K562 (cell line): ENCODE results near the gene MEIS2. TPM values are rescaled to one million over a fixed set of nuclear protein-coding genes. Genes with fewer than 3 reads are reported as not detected.

Experiments
- ATAC-seq: fragments of 200-7000 bp; cut with Tn5 transposase; 3 replicates; pipeline ENCODE4 v1.9.1; 2020; ENCODE audit warnings: moderate library complexity
- BruUV-seq: library from RNA; stranded (reverse); fragments of 400-500 nt; replicated peaks from 2 replicates; lab custom pipeline; 2021; lab: Mats Ljungman, UMichigan
- CTCF ChIA-PET: fragments of 300-600 bp; formaldehyde crosslinking; extraction: SDS; loops from one replicate; lab custom pipeline; 2021; ENCODE audit warnings: low intra/inter-chr PET ratio; lab: Yijun Ruan, JAX
- POLR2A ChIA-PET: fragments of 300-600, 350-650 bp; sonication (Branson Sonifier 250); formaldehyde crosslinking; extraction: SDS; loops from one replicate; lab custom pipeline; 2021; ENCODE audit warnings: antibody characterized with exemption, inconsistent platforms; lab: Yijun Ruan, JAX
- DNase-seq, 4 experiments: peaks; one replicate each; pipeline versions ENCODE4 v3.0.0 to v3.0.0-alpha.2; 2011 to 2018; ENCODE audit warnings: low spot score in 3 of 4, mixed read lengths in 3 of 4; ENCODE audit errors: extremely low read depth in 1 of 4
- FAIRE-seq: peaks from 2 replicates; lab custom pipeline; 2011; peaks lifted over from hg19 to GRCh38; lab: Jason Lieb, UNC
- H2AFZ ChIP-seq: 2 replicates; pipeline ENCODE4 v1.6.0; 2011; ENCODE audit warnings: low read depth, low read length, control low read depth, inconsistent platforms
- H3K27ac ChIP-seq: fragments of 200-600 bp; 3 replicates; pipeline ENCODE4 v1.8.0; 2011; ENCODE audit warnings: low read depth, mild to moderate bottlenecking, control low read depth, inconsistent platforms, low read length, moderate library complexity, mixed read lengths; ENCODE audit errors: extremely low read depth
- H3K27me3 ChIP-seq, 2 experiments: fragments of 300-600 bp in 1 of 2; 2 replicates in 1 of 2; 3 replicates in 1 of 2; pipeline versions ENCODE4 v1.6.0 to v1.8.0; 2011; ENCODE audit warnings: inconsistent platforms in 2 of 2, low read length in 2 of 2, mild to moderate bottlenecking in 1 of 2, mixed read lengths in 1 of 2, moderate library complexity in 1 of 2; ENCODE audit not compliant: control insufficient read depth in 2 of 2, insufficient read depth in 2 of 2
- H3K36me3 ChIP-seq: fragments of 300-600 bp; 3 replicates; pipeline ENCODE4 v1.8.0; 2011; ENCODE audit warnings: mild to moderate bottlenecking, low read length, inconsistent platforms; ENCODE audit not compliant: control insufficient read depth, insufficient read depth
- H3K4me1 ChIP-seq, 2 experiments: fragments of 200-600 bp in 1 of 2; replicated peaks in 1 of 2; 2 replicates in 1 of 2; 3 replicates in 1 of 2; pipeline versions ENCODE4 v1.5.1 to v1.8.0; 2011; ENCODE audit warnings: inconsistent platforms in 2 of 2, low read length in 2 of 2, mild to moderate bottlenecking in 1 of 2, mixed read lengths in 1 of 2, moderate library complexity in 1 of 2; ENCODE audit not compliant: control insufficient read depth in 2 of 2, insufficient read depth in 2 of 2
- H3K4me2 ChIP-seq: 2 replicates; pipeline ENCODE4 v1.6.1; 2011; ENCODE audit warnings: low read length, control low read depth, inconsistent platforms, mixed read lengths; ENCODE audit not compliant: insufficient read depth
- H3K4me3 ChIP-seq: fragments of 200-600 bp; sonication (generic), shearing (Covaris generic); 2 replicates; pipeline ENCODE4 v1.5.1; 2016; ENCODE audit warnings: control low read depth, inconsistent platforms
- H3K79me2 ChIP-seq: fragments of 200-600 bp; 3 replicates; pipeline ENCODE4 v1.8.0; 2011; ENCODE audit warnings: low read length, inconsistent platforms; ENCODE audit not compliant: control insufficient read depth, insufficient read depth
- H3K9ac ChIP-seq, 2 experiments: 2 replicates each; pipeline versions ENCODE4 v1.6.0 to v1.6.1; 2011; ENCODE audit warnings: low read depth in 2 of 2, low read length in 2 of 2, control low read depth in 1 of 2, inconsistent platforms in 1 of 2, mild to moderate bottlenecking in 1 of 2, mixed read lengths in 1 of 2; ENCODE audit not compliant: insufficient read depth in 1 of 2
- H3K9me1 ChIP-seq: one replicate; pipeline ENCODE4 v1.6.0; 2011; ENCODE audit warnings: inconsistent platforms, mild to moderate bottlenecking, low read length, moderate library complexity; ENCODE audit not compliant: control insufficient read depth, insufficient read depth
- H3K9me3 ChIP-seq: replicated peaks from 2 replicates; pipeline ENCODE4 v1.5.1; 2011; ENCODE audit warnings: low read depth, low read length, inconsistent platforms; ENCODE audit not compliant: control insufficient read depth, insufficient read depth
- H4K20me1 ChIP-seq: replicated peaks from 2 replicates; pipeline ENCODE4 v1.6.1; 2011; ENCODE audit warnings: low read length, inconsistent platforms, mixed read lengths; ENCODE audit not compliant: control insufficient read depth, insufficient read depth
- CREB1 ChIP-seq, 2 experiments: sonication (generic) in 1 of 2; formaldehyde crosslinking in 1 of 2; IDR thresholded peaks; 2 replicates each; pipeline versions ENCODE4 v1.6.1 to v1.8.0; 2012 to 2022; ENCODE audit warnings: inconsistent platforms in 1 of 2, mild to moderate bottlenecking in 1 of 2, missing genetic modification reagents in 1 of 2, moderate library complexity in 1 of 2
- CREB5 ChIP-seq: fragments of 250-450 bp; sonication (Bioruptor Pico); IDR thresholded peaks from 2 replicates; pipeline ENCODE4 v1.5.0; 2020; ENCODE audit warnings: mild to moderate bottlenecking
- EHMT2 ChIP-seq: fragments of 450-650 bp; IDR thresholded peaks from 2 replicates; pipeline ENCODE4 v1.6.1; 2018; ENCODE audit warnings: antibody characterized with exemption
- FOXA1 ChIP-seq: fragments of 450-650 bp; IDR thresholded peaks from 2 replicates; pipeline ENCODE4 v1.6.1; 2016; ENCODE audit warnings: mild to moderate bottlenecking, borderline replicate concordance
- HBP1 ChIP-seq: fragments of 450-650 bp; formaldehyde crosslinking; IDR thresholded peaks from 2 replicates; pipeline ENCODE4 v1.4.0; 2022; ENCODE audit warnings: missing genetic modification characterization
- HDAC2 ChIP-seq: fragments of 450-650 bp; IDR thresholded peaks from 2 replicates; pipeline ENCODE4 v1.6.1; 2016; ENCODE audit warnings: mild to moderate bottlenecking
- KHSRP ChIP-seq: fragments of 450-650 bp; IDR thresholded peaks from 2 replicates; pipeline ENCODE4 v1.6.1; 2017
- MXD1 ChIP-seq: fragments of 250-450 bp; sonication (Bioruptor Pico); IDR thresholded peaks from 2 replicates; pipeline ENCODE4 v1.8.0; 2021; ENCODE audit warnings: borderline replicate concordance, mild to moderate bottlenecking, moderate library complexity; ENCODE audit not compliant: poor library complexity, severe bottlenecking
- NR2F6 ChIP-seq: fragments of 450-650 bp; formaldehyde crosslinking; IDR thresholded peaks from 2 replicates; pipeline ENCODE4 v1.4.0; 2020; ENCODE audit warnings: mild to moderate bottlenecking
- OTX1 ChIP-seq: fragments of 450-650 bp; formaldehyde crosslinking; IDR thresholded peaks from 2 replicates; pipeline ENCODE4 v1.4.0; 2022; ENCODE audit warnings: mild to moderate bottlenecking
- RAD51 ChIP-seq: fragments of 450-650 bp; IDR thresholded peaks from 2 replicates; pipeline ENCODE4 v1.7.1; 2016; ENCODE audit warnings: low read depth, mild to moderate bottlenecking, borderline replicate concordance
- RCOR1 ChIP-seq, 2 experiments: IDR thresholded peaks; 2 replicates each; pipeline ENCODE4 v1.6.1; 2012; ENCODE audit warnings: low read depth in 2 of 2, low read length in 2 of 2, borderline replicate concordance in 1 of 2, improper control_type of control experiment in 1 of 2
- SMARCE1 ChIP-seq: fragments of 450-650 bp; IDR thresholded peaks from 2 replicates; pipeline ENCODE4 v1.7.1; 2016; ENCODE audit warnings: mild to moderate bottlenecking
- ZNF551 ChIP-seq: fragments of 250-450 bp; sonication (Bioruptor Pico); IDR thresholded peaks from 2 replicates; pipeline ENCODE4 v1.5.0; 2021; ENCODE audit warnings: mild to moderate bottlenecking, moderate library complexity
- in situ Hi-C: fragments of 300-500 bp; cut with MboI; formaldehyde crosslinking; loops from 4 replicates; pipeline ENCODE4 v1.15.0; 2018; ENCODE audit warnings: inconsistent platforms, mixed read lengths
- intact Hi-C: fragments of 100-400 bp; cut with micrococcal nuclease; formaldehyde crosslinking; loops from 2 replicates; pipeline ENCODE4 v1.14.2; 2022
- polyA plus RNA-seq, 8 experiments: library from polyadenylated mRNA; depleted of rRNA in 4 of 8; stranded (reverse) in 5 of 8; unstranded in 3 of 8; fragments of >200 nt; fragmentation: Nextera tagmentation in 2 of 8; fragmentation: Illumina TruSeq in 1 of 8; extraction: Ambion mirVana in 2 of 8; extraction: Trizol in 1 of 8; gene quantifications; 2 replicates each; pipeline versions ENCODE4 v1.2.1 to v1.2.3, GENCODE V29; 2011 to 2014; ENCODE audit warnings: inconsistent platforms in 1 of 8, missing spikeins in 1 of 8
- total RNA-seq, 7 experiments: library from RNA; depleted of rRNA in 6 of 7; stranded (reverse); fragments of >200 nt in 6 of 7; fragmentation: Illumina TruSeq in 2 of 7; extraction: Trizol in 2 of 7; gene quantifications; 2 replicates each; pipeline versions ENCODE4 v1.2.1 to v1.2.3, GENCODE V29; 2011 to 2021; ENCODE audit warnings: low replicate concordance in 1 of 7
- TF ChIP-seq, protein P1 (sequence below): IDR thresholded peaks from 2 replicates; pipeline ENCODE4 v1.6.1; 2011; ENCODE audit not compliant: insufficient read length; ENCODE audit errors: extremely low read depth
- TF ChIP-seq, protein P2 (sequence below): IDR thresholded peaks from 2 replicates; pipeline ENCODE4 v1.6.1; 2011; ENCODE audit warnings: borderline replicate concordance, low read depth, mild to moderate bottlenecking, moderate library complexity, low read length; ENCODE audit not compliant: insufficient read depth, poor library complexity, severe bottlenecking

The MEIS2 gene
- total and polyA plus RNA-seq, 9 of the 15 experiments (the other 6 are each of a cell fraction or from before 2014, with no cell fraction given), result 7.5 to 64.2 (median 22.3) TPM

GRCh38 chr15:37046876-37047614 is 53.3 kb downstream of the MEIS2 start:
- ChIA-PET POLR2A (interaction anchor here (1.2 to 1.7 kb wide), 3 partner anchors 9 to 14 kb away, joined by 3 to 7 read pairs (median 4); no protein-coding TSS in a partner anchor), CTCF (no interaction called here)
- FAIRE-seq, result peak; percentile 60

More at GRCh38 chr15:37046876-37047614, 53.3 kb downstream of the MEIS2 start:
- Histone ChIP-seq H3K27me3 (no peaks in the 10 kb centered on the region), H3K36me3 (peaks cover 51% of the 10 kb centered on the region), H3K9ac (no peak overlapping the region), H3K27ac (no peak overlapping the region), H3K4me3 (no peak overlapping the region), H3K79me2 (no peaks in the 10 kb centered on the region), H3K9me3 (no peaks in the 10 kb centered on the region), H4K20me1 (no peaks in the 10 kb centered on the region), H3K4me2 (no peak overlapping the region), H3K9me1 (no peaks in the 10 kb centered on the region), H3K4me1 (no peaks in the 10 kb centered on the region), H2AFZ (no peak overlapping the region)
- ATAC-seq, result no peak
- in situ Hi-C loops, result no loop called here
- intact Hi-C loops, result no loop called here
- DNase-seq, result no peak
- BruUV-seq, result no TSS peak
- TF ChIP-seq MXD1 (CRISPR knock-in tag) (no peak), HDAC2 (no peak), CREB5 (CRISPR knock-in tag) (no peak), HBP1 (CRISPR knock-in tag) (no peak), OTX1 (CRISPR knock-in tag) (no peak), RCOR1 (IDR thresholded peaks at IDR 0.05; ENCODE audit: borderline replicate concordance in 1 of 2, low read depth in 2 of 2, low read length in 2 of 2) (no peak), RAD51 (no peak), FOXA1 (no peak), SMARCE1 (no peak), NR2F6 (CRISPR knock-in tag) (no peak), EHMT2 (no peak), CREB1 (IDR thresholded peaks at IDR 0.05) (no peak), CREB1 (CRISPR knock-in tag; IDR thresholded peaks at IDR 0.05) (no peak), KHSRP (no peak), ZNF551 (CRISPR knock-in tag) (no peak)
- TF ChIP-seq, protein P1, sequence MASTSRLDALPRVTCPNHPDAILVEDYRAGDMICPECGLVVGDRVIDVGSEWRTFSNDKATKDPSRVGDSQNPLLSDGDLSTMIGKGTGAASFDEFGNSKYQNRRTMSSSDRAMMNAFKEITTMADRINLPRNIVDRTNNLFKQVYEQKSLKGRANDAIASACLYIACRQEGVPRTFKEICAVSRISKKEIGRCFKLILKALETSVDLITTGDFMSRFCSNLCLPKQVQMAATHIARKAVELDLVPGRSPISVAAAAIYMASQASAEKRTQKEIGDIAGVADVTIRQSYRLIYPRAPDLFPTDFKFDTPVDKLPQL, result no peak
- TF ChIP-seq, protein P2, sequence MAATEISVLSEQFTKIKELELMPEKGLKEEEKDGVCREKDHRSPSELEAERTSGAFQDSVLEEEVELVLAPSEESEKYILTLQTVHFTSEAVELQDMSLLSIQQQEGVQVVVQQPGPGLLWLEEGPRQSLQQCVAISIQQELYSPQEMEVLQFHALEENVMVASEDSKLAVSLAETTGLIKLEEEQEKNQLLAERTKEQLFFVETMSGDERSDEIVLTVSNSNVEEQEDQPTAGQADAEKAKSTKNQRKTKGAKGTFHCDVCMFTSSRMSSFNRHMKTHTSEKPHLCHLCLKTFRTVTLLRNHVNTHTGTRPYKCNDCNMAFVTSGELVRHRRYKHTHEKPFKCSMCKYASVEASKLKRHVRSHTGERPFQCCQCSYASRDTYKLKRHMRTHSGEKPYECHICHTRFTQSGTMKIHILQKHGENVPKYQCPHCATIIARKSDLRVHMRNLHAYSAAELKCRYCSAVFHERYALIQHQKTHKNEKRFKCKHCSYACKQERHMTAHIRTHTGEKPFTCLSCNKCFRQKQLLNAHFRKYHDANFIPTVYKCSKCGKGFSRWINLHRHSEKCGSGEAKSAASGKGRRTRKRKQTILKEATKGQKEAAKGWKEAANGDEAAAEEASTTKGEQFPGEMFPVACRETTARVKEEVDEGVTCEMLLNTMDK, result no peak
- TF ChIP-seq, all 486 proteins: peak for 0
